A673 (cell line): Measurements from ENCODE around the gene ARHGAP22. TPM values are rescaled to one million over a fixed set of nuclear protein-coding genes. Genes with fewer than 3 reads are reported as not detected.

ENCODE experiments used
- BruUV-seq: library from RNA; stranded (reverse); fragments of 400-500 nt; replicated peaks from 2 replicates; lab custom pipeline; 2021; lab: Mats Ljungman, UMichigan
- CTCF ChIA-PET: fragments of 300-600 bp; sonication (Branson Sonifier 250); formaldehyde crosslinking; loops from one replicate; lab custom pipeline; 2022; ENCODE audit warnings: antibody characterized with exemption; lab: Charles Lee
- POLR2A ChIA-PET: fragments of 300-600 bp; sonication (Branson Sonifier 250); formaldehyde crosslinking; loops from one replicate; lab custom pipeline; 2022; ENCODE audit warnings: antibody characterized with exemption; ENCODE audit not compliant: low non-redundant PET; lab: Charles Lee
- DNase-seq: peaks from one replicate; pipeline ENCODE4 v3.0.0-alpha.2; 2015; ENCODE audit warnings: low spot score
- H3K27ac ChIP-seq: fragments of 200-600 bp; sonication (generic); 2 replicates; pipeline ENCODE4 v1.5.1; 2016; ENCODE audit warnings: mixed run types, low read depth, mild to moderate bottlenecking, mixed read lengths, antibody characterized with exemption, low read length; ENCODE audit not compliant: poor library complexity, severe bottlenecking
- H3K27me3 ChIP-seq: fragments of 200-600 bp; sonication (generic); replicated peaks from 2 replicates; pipeline ENCODE4 v1.6.1; 2017; ENCODE audit warnings: mixed run types, low read depth, mild to moderate bottlenecking, mixed read lengths, antibody characterized with exemption, low read length; ENCODE audit not compliant: insufficient read depth, poor library complexity
- H3K36me3 ChIP-seq: fragments of 200-600 bp; sonication (generic); 2 replicates; pipeline ENCODE4 v1.6.1; 2016; ENCODE audit warnings: mixed run types, mild to moderate bottlenecking, mixed read lengths, antibody characterized with exemption, low read length; ENCODE audit not compliant: insufficient read depth, poor library complexity, severe bottlenecking
- H3K4me1 ChIP-seq: fragments of 200-600 bp; sonication (generic); 2 replicates; pipeline ENCODE4 v1.6.1; 2017; ENCODE audit warnings: mixed run types, mild to moderate bottlenecking, mixed read lengths, antibody characterized with exemption, low read length; ENCODE audit not compliant: insufficient read depth, poor library complexity, severe bottlenecking
- H3K4me3 ChIP-seq: fragments of 200-600 bp; sonication (generic); 2 replicates; pipeline ENCODE4 v1.5.1; 2016; ENCODE audit warnings: low read depth, mixed run types, mild to moderate bottlenecking, mixed read lengths, low read length; ENCODE audit not compliant: poor library complexity, severe bottlenecking
- H3K9me3 ChIP-seq: fragments of 200-600 bp; sonication (generic); 2 replicates; pipeline ENCODE4 v1.6.1; 2016; ENCODE audit warnings: mixed run types, low read depth, mild to moderate bottlenecking, mixed read lengths, antibody characterized with exemption, low read length; ENCODE audit not compliant: poor library complexity, severe bottlenecking
- EZH2 ChIP-seq: fragments of 200-600 bp; sonication (generic); IDR thresholded peaks from 2 replicates; pipeline ENCODE4 v1.6.1; 2017; ENCODE audit warnings: borderline replicate concordance, low read depth, mild to moderate bottlenecking, mixed read lengths, antibody characterized with exemption, low read length; ENCODE audit not compliant: poor library complexity, severe bottlenecking
- intact Hi-C: fragments of 100-400 bp; cut with micrococcal nuclease; formaldehyde crosslinking; loops from one replicate; pipeline ENCODE4 v1.10.0; 2022; ENCODE audit not compliant: unreplicated experiment
- total RNA-seq: library from RNA; stranded (reverse); gene quantifications from 2 replicates; pipeline ENCODE4 v1.2.3, GENCODE V29; 2021
- TF ChIP-seq, protein P1 (sequence below): fragments of 300-800, 200-600 bp; sonication (generic); conservative IDR thresholded peaks from 2 replicates; pipeline ENCODE4 v1.5.1; 2017; ENCODE audit warnings: low read depth, mild to moderate bottlenecking, antibody characterized with exemption, low read length, moderate library complexity, mixed read lengths

Gene ARHGAP22
- total RNA-seq, 1 experiment from 2014 or later = 0.47 TPM

- intact Hi-C loops = no loop called here
- H3K36me3 ChIP-seq = no peaks in the 10 kb centered on the region
- POLR2A ChIA-PET = no interaction called here
- no peaks in the 10 kb centered on the region for H3K4me1 ChIP-seq
- no peak overlapping the region for H3K27ac ChIP-seq
- H3K4me3 ChIP-seq = no peak overlapping the region
- no peak for DNase-seq
- BruUV-seq = no TSS peak
- no peaks in the 10 kb centered on the region for H3K9me3 ChIP-seq
- no peaks in the 10 kb centered on the region for H3K27me3 ChIP-seq
- TF ChIP-seq EZH2 = no peak
- TF ChIP-seq, protein P1, sequence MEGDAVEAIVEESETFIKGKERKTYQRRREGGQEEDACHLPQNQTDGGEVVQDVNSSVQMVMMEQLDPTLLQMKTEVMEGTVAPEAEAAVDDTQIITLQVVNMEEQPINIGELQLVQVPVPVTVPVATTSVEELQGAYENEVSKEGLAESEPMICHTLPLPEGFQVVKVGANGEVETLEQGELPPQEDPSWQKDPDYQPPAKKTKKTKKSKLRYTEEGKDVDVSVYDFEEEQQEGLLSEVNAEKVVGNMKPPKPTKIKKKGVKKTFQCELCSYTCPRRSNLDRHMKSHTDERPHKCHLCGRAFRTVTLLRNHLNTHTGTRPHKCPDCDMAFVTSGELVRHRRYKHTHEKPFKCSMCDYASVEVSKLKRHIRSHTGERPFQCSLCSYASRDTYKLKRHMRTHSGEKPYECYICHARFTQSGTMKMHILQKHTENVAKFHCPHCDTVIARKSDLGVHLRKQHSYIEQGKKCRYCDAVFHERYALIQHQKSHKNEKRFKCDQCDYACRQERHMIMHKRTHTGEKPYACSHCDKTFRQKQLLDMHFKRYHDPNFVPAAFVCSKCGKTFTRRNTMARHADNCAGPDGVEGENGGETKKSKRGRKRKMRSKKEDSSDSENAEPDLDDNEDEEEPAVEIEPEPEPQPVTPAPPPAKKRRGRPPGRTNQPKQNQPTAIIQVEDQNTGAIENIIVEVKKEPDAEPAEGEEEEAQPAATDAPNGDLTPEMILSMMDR = no peak
- CTCF ChIA-PET = no interaction called here
Measured at GRCh38 chr10:48503293-48503911, 101.5 kb downstream of the ARHGAP22 start.

DNA sequence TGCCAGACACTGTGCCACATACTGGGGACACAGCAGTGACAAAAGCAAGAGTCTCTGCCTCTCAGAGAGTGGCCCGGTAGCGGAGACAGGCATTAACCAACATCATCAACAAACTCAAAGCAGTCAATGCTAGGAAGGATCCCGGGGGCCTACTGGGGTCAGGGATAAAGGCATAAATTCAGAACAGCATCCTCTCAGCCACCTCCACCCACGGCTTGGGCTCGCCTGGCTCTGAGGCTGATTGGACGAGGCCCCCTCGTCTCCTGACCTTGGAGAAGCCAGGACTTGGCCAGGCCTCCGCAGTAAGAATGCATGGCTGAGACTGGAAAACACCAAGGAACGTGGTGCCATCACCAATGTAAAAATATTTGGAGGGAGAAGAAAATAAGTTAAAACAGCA is 102.1 kb downstream of the ARHGAP22 start:
- Histone ChIP-seq H3K4me1 (no peaks in the 10 kb centered on the region), H3K27ac (no peak overlapping the region), H3K27me3 (no peaks in the 10 kb centered on the region), H3K9me3 (no peaks in the 10 kb centered on the region), H3K4me3 (no peak overlapping the region), H3K36me3 (no peaks in the 10 kb centered on the region)
- CTCF ChIA-PET = no interaction called here
- no peak for DNase-seq
- intact Hi-C loops = no loop called here
- POLR2A ChIA-PET = no interaction called here
- no peak for TF ChIP-seq EZH2
- TF ChIP-seq, protein P1 = no peak
- BruUV-seq = no TSS peak

DNA sequence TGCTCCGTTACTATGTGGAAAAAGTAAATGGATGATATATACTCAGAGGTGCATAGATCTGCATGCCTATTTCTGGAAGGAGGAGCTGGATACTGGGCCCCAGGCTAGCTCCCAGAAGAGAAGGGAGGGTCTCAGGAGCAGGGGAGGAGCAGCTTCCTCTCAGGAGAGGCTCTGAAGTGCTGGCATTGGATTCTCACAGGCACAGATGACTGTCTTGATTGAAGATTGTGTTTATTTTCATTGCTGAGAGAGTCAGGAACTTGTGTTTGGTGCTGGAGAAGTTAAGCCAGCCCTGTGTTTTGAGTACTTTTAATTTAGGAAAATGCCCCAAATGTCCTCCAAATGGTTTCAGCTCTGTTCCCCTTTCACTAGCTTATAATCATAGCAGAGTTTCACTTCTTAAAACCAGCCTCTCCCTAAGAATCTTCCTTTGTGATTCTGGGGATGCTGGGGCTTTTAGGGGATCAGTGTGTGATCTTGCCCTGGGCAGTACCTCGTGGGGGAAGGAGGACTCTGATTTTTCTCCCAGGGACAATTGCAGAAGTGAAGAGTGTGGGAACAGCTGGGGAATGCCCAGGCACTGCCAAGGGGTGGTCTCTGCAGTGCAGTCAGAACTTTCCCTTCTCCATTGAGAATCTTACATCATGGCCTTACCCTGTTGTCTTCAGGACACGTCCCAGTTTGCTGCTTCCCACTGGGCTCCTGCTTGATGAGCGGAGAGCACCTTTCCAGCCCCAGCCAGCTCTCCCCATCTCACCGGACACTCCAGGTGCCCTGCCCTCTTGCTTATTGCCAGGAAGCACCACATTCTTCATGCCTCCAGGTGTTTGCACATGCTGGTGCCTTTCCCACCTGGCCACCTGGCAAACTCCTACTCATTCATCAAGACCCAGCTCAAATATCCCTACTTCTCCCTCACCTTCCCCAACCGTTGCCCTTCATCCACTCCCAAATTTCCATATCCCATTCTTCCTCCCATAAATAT is 102.8 kb downstream of the ARHGAP22 start:
- CTCF ChIA-PET = interaction anchor here (0.6 kb wide), 1 partner anchor 162 kb away, joined by 3 read pairs; no protein-coding TSS in a partner anchor
- H3K4me1 ChIP-seq = no peaks in the 10 kb centered on the region
- no peaks in the 10 kb centered on the region for H3K27me3 ChIP-seq
- no peak overlapping the region for H3K27ac ChIP-seq
- no peaks in the 10 kb centered on the region for H3K36me3 ChIP-seq
- no peaks in the 10 kb centered on the region for H3K9me3 ChIP-seq
- no peak overlapping the region for H3K4me3 ChIP-seq
- TF ChIP-seq, protein P1 = no peak
- intact Hi-C loops = no loop called here
- POLR2A ChIA-PET = interaction anchor here (0.7 kb wide), 1 partner anchor 302 kb away, joined by 5 read pairs; no protein-coding TSS in a partner anchor
- DNase-seq = no peak
- no TSS peak for BruUV-seq
